ENCODE measurements around the gene HADHA. TPM values are rescaled to one million over a fixed set of nuclear protein-coding genes. Genes with fewer than 3 reads are reported as not detected.

The HADHA gene
- total and polyA plus RNA-seq, 4 donors, result 35.2 to 117 (median 94.2) TPM

DNA sequence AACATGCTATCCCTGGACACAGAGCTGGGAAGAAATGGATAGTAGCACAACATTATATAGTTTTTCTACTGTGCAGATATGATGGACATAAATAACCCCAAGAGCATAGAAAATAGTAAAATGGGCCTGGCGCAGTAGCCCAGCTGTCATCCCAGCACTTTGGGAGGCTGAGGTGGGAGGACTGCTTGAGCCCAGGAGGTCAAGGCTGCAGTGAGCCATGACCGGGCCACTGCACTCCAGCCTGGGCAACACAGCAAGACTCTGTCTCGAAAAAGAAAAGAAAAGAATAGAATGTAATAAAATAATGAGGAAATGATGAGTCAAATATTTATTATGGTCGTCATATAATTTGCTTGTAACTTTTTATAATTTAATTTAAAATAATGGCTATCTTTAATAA, 79.0 kb downstream of the HADHA start:
- no peak overlapping the region for H3K27ac ChIP-seq (ENCODE audit: low read depth in 1 of 2, low read length in 1 of 2)
- no peaks in the 10 kb centered on the region for H3K36me3 ChIP-seq (ENCODE audit: control insufficient read depth in 4 of 4, insufficient read depth in 4 of 4, low read length in 4 of 4)
- TF ChIP-seq, protein P1, sequence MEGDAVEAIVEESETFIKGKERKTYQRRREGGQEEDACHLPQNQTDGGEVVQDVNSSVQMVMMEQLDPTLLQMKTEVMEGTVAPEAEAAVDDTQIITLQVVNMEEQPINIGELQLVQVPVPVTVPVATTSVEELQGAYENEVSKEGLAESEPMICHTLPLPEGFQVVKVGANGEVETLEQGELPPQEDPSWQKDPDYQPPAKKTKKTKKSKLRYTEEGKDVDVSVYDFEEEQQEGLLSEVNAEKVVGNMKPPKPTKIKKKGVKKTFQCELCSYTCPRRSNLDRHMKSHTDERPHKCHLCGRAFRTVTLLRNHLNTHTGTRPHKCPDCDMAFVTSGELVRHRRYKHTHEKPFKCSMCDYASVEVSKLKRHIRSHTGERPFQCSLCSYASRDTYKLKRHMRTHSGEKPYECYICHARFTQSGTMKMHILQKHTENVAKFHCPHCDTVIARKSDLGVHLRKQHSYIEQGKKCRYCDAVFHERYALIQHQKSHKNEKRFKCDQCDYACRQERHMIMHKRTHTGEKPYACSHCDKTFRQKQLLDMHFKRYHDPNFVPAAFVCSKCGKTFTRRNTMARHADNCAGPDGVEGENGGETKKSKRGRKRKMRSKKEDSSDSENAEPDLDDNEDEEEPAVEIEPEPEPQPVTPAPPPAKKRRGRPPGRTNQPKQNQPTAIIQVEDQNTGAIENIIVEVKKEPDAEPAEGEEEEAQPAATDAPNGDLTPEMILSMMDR (IDR thresholded peaks at IDR 0.05; ENCODE audit: control extremely low read depth, extremely low read depth), result no peak
- H3K27me3 ChIP-seq (ENCODE audit: control insufficient read depth in 3 of 3, insufficient read depth in 3 of 3, low read length in 2 of 3), result no peaks in the 10 kb centered on the region
- ATAC-seq (ENCODE audit: insufficient read depth, low FRiP score) (no peak), DNase-seq (no peak)
- H3K9ac ChIP-seq (ENCODE audit: insufficient read depth in 1 of 2, low read length in 2 of 2), result no peak overlapping the region
- H3K4me1 ChIP-seq (ENCODE audit: control insufficient read depth in 5 of 5, insufficient read depth in 5 of 5, low read length in 5 of 5), result no peaks in the 10 kb centered on the region
- no peaks in the 10 kb centered on the region for H3K9me3 ChIP-seq (ENCODE audit: control insufficient read depth in 4 of 4, insufficient read depth in 3 of 4, low read length in 3 of 4)
- 90 to 94% methylated on average over 4 of the region's 4 CpGs for WGBS, 2 donors
- no peak overlapping the region for H3K4me3 ChIP-seq

DNA sequence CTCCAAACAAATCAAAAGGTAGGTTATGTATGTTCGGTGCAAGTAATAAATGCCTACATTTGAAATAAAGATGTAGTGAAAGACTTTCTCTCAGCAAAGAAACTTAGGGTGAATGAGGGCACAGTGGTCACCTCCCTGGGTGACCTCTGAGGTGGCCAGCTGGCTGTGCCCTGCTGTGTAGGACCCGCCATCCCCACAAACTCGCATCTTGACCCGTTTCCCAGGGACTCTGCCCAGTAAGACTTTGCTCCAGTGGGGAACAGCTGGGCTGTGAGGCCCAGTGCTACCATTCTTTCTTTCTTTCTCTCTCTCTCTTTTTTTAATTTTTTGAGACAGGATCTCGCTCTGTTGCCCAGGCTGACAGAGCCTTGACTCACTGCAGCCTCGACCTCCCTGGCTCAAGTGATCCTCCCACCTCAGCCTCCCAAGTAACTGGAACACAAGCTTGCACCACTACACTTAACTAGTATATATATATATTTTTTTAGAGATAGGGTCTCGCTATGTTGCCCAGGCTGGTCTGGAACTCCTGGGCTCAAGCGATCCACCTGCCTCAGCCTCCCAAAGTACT, 79.7 kb downstream of the HADHA start:
- WGBS, 2 donors, result 91 to 93% methylated on average over 8 of the region's 8 CpGs
- H3K36me3 ChIP-seq (ENCODE audit: control insufficient read depth in 4 of 4, insufficient read depth in 4 of 4, low read length in 4 of 4), result no peaks in the 10 kb centered on the region
- no peaks in the 10 kb centered on the region for H3K4me1 ChIP-seq (ENCODE audit: control insufficient read depth in 5 of 5, insufficient read depth in 5 of 5, low read length in 5 of 5)
- no peaks in the 10 kb centered on the region for H3K27me3 ChIP-seq (ENCODE audit: control insufficient read depth in 3 of 3, insufficient read depth in 3 of 3, low read length in 2 of 3)
- DNase-seq, result no peak
- TF ChIP-seq, protein P1 (IDR thresholded peaks at IDR 0.05; ENCODE audit: control extremely low read depth, extremely low read depth), result no peak
- no peak overlapping the region for H3K27ac ChIP-seq (ENCODE audit: low read depth in 1 of 2, low read length in 1 of 2)
- no peak for ATAC-seq (ENCODE audit: insufficient read depth, low FRiP score)
- H3K4me3 ChIP-seq, result no peak overlapping the region
- no peaks in the 10 kb centered on the region for H3K9me3 ChIP-seq (ENCODE audit: control insufficient read depth in 4 of 4, insufficient read depth in 3 of 4, low read length in 3 of 4)
- H3K9ac ChIP-seq (ENCODE audit: insufficient read depth in 1 of 2, low read length in 2 of 2), result no peak overlapping the region

DNA sequence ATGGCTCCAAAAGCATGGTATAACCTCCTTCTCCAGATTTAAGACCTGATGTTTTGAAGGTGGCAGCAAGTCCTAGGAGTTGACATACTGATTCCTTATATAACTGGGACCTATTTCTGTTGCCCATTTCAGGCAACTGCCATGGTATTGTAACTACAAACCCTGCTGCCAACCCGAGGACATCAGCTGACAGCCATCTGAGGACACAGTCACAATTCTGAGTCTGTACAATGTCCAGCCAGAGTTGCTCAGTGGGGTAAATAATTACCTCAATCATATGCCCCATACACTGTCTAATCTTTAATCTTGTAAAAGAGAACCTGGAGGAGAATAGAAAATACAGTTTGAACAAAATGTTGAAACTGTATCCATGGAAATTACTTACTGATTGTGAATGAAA, 80.2 kb downstream of the HADHA start:
- ATAC-seq (ENCODE audit: insufficient read depth, low FRiP score), result no peak
- TF ChIP-seq, protein P1 (IDR thresholded peaks at IDR 0.05; ENCODE audit: control extremely low read depth, extremely low read depth), result no peak
- no peaks in the 10 kb centered on the region for H3K9me3 ChIP-seq (ENCODE audit: control insufficient read depth in 4 of 4, insufficient read depth in 3 of 4, low read length in 3 of 4)
- no peaks in the 10 kb centered on the region for H3K36me3 ChIP-seq (ENCODE audit: control insufficient read depth in 4 of 4, insufficient read depth in 4 of 4, low read length in 4 of 4)
- WGBS, 2 donors, result 60 to 67% methylated on average over 1 of the region's 1 CpG
- H3K9ac ChIP-seq (ENCODE audit: insufficient read depth in 1 of 2, low read length in 2 of 2), result no peak overlapping the region
- H3K27me3 ChIP-seq (ENCODE audit: control insufficient read depth in 3 of 3, insufficient read depth in 3 of 3, low read length in 2 of 3), result no peaks in the 10 kb centered on the region
- no peaks in the 10 kb centered on the region for H3K4me1 ChIP-seq (ENCODE audit: control insufficient read depth in 5 of 5, insufficient read depth in 5 of 5, low read length in 5 of 5)
- no peak overlapping the region for H3K27ac ChIP-seq (ENCODE audit: low read depth in 1 of 2, low read length in 1 of 2)
- no peak for DNase-seq
- no peak overlapping the region for H3K4me3 ChIP-seq

DNA sequence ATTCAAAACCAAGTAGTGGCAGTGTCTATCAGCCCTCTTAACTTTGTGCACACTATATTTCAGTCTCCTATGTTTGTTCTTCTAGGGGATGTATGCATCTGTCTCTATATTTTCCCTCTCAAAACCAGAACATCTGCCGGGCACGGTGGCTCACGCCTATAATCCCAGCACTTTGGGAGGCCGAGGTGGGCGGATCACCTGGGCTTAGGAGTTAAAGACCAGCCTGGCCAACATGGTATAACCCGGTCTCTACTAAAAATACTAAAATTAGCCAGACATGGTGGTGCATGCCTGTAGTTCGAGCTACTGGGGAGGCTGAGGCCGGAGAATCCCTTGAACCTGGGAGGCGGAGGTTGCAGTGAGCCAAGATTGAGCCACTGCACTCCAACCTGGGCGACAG, 81.5 kb downstream of the HADHA start:
- no peak for ATAC-seq (ENCODE audit: insufficient read depth, low FRiP score)
- Histone ChIP-seq H3K9me3 (ENCODE audit: control insufficient read depth in 4 of 4, insufficient read depth in 3 of 4, low read length in 3 of 4) (no peaks in the 10 kb centered on the region), H3K9ac (ENCODE audit: insufficient read depth in 1 of 2, low read length in 2 of 2) (no peak overlapping the region), H3K27ac (ENCODE audit: low read depth in 1 of 2, low read length in 1 of 2) (no peak overlapping the region), H3K27me3 (ENCODE audit: control insufficient read depth in 3 of 3, insufficient read depth in 3 of 3, low read length in 2 of 3) (no peaks in the 10 kb centered on the region), H3K4me1 (ENCODE audit: control insufficient read depth in 5 of 5, insufficient read depth in 5 of 5, low read length in 5 of 5) (no peaks in the 10 kb centered on the region), H3K4me3 (no peak overlapping the region), H3K36me3 (ENCODE audit: control insufficient read depth in 4 of 4, insufficient read depth in 4 of 4, low read length in 4 of 4) (no peaks in the 10 kb centered on the region)
- DNase-seq, result no peak
- 94 to 98% methylated on average over 10 of the region's 10 CpGs for WGBS, 2 donors
- TF ChIP-seq, protein P1 (IDR thresholded peaks at IDR 0.05; ENCODE audit: control extremely low read depth, extremely low read depth), result no peak

Data from lung (tissue), 12 donors.